ENCODE results near the gene LCP2. TPM values are rescaled to one million over a fixed set of nuclear protein-coding genes. Genes with fewer than 3 reads are reported as not detected.

Gene LCP2
- total RNA-seq, 1 experiment from 2014 or later: 0.36 TPM

GRCh38 chr5:170338933-170339779 lies 41.6 kb upstream of the LCP2 start:
- no peaks in the 10 kb centered on the region for H3K36me3 ChIP-seq (ENCODE audit: control insufficient read depth, insufficient read depth, low read length)

GRCh38 chr5:170338291-170338690 lies 40.7 kb upstream of the LCP2 start:
- no peaks in the 10 kb centered on the region for H3K36me3 ChIP-seq (ENCODE audit: control insufficient read depth, insufficient read depth, low read length)
- intact Hi-C loops (cut with micrococcal nuclease; ENCODE audit: unreplicated experiment): no loop called here

More at GRCh38 chr5:170338933-170339779, 41.6 kb upstream of the LCP2 start:
- DNase-seq (ENCODE audit: low read depth, low spot score): peak; percentile 18
- no peak overlapping the region for H3K27ac ChIP-seq (ENCODE audit: low read length)
- CTCF ChIA-PET: no interaction called here
- in situ Hi-C loops (cut with HindIII; ENCODE audit: low pct_unique_long_range_greater_than_20kb, low sequenced_read_pairs) (no loop called here), intact Hi-C loops (cut with micrococcal nuclease; ENCODE audit: unreplicated experiment) (no loop called here)
- H3K4me3 ChIP-seq (ENCODE audit: low read depth in 2 of 2, low read length in 2 of 2): no peak overlapping the region
- peaks cover 6% of the 10 kb centered on the region; the same call in 1 of the 2 replicates for H3K27me3 ChIP-seq (ENCODE audit: control insufficient read depth, insufficient read depth, low read length)
- no peaks in the 10 kb centered on the region for H3K9me3 ChIP-seq (ENCODE audit: control insufficient read depth, insufficient read depth, low read depth, low read length)
- ATAC-seq: no peak
- no TSS peak for BruUV-seq (replicated peaks)
- TF ChIP-seq SIN3A (IDR thresholded peaks at IDR 0.05; ENCODE audit: borderline replicate concordance, insufficient read depth, low read depth, low read length) (no peak), CTCF (IDR thresholded peaks at IDR 0.05) (peak; percentile 21; the same call in 1 of the 2 replicates)
- H3K4me1 ChIP-seq (ENCODE audit: control insufficient read depth, insufficient read depth, low read length): no peaks in the 10 kb centered on the region
- POLR2A ChIA-PET: interaction anchor here (0.7 kb wide), 1 partner anchor 1664 kb away, joined by 3 read pairs; no protein-coding TSS in a partner anchor

More at GRCh38 chr5:170338291-170338690, 40.7 kb upstream of the LCP2 start:
- no peak for DNase-seq (ENCODE audit: low read depth, low spot score)
- TF ChIP-seq, protein P1, sequence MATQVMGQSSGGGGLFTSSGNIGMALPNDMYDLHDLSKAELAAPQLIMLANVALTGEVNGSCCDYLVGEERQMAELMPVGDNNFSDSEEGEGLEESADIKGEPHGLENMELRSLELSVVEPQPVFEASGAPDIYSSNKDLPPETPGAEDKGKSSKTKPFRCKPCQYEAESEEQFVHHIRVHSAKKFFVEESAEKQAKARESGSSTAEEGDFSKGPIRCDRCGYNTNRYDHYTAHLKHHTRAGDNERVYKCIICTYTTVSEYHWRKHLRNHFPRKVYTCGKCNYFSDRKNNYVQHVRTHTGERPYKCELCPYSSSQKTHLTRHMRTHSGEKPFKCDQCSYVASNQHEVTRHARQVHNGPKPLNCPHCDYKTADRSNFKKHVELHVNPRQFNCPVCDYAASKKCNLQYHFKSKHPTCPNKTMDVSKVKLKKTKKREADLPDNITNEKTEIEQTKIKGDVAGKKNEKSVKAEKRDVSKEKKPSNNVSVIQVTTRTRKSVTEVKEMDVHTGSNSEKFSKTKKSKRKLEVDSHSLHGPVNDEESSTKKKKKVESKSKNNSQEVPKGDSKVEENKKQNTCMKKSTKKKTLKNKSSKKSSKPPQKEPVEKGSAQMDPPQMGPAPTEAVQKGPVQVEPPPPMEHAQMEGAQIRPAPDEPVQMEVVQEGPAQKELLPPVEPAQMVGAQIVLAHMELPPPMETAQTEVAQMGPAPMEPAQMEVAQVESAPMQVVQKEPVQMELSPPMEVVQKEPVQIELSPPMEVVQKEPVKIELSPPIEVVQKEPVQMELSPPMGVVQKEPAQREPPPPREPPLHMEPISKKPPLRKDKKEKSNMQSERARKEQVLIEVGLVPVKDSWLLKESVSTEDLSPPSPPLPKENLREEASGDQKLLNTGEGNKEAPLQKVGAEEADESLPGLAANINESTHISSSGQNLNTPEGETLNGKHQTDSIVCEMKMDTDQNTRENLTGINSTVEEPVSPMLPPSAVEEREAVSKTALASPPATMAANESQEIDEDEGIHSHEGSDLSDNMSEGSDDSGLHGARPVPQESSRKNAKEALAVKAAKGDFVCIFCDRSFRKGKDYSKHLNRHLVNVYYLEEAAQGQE (IDR thresholded peaks at IDR 0.05; ENCODE audit: insufficient read depth in 1 of 2, low read depth in 2 of 2, low read length in 1 of 2): no peak
- ChIA-PET POLR2A (no interaction called here), CTCF (no interaction called here)
- no TSS peak for BruUV-seq (replicated peaks)
- no peak for ATAC-seq
- Histone ChIP-seq H3K27ac (ENCODE audit: low read length) (no peak overlapping the region), H3K9me3 (ENCODE audit: control insufficient read depth, insufficient read depth, low read depth, low read length) (no peaks in the 10 kb centered on the region), H3K4me3 (ENCODE audit: low read depth in 2 of 2, low read length in 2 of 2) (no peak overlapping the region), H3K4me1 (ENCODE audit: control insufficient read depth, insufficient read depth, low read length) (no peaks in the 10 kb centered on the region), H3K27me3 (ENCODE audit: control insufficient read depth, insufficient read depth, low read length) (peaks cover 3% of the 10 kb centered on the region; the same call in 1 of the 2 replicates)
- in situ Hi-C loops (cut with HindIII; ENCODE audit: low pct_unique_long_range_greater_than_20kb, low sequenced_read_pairs): no loop called here

All from Panc1 (cell line).